HG03039 (cell line): ENCODE results near the gene COL4A2.

Source experiments
- ATAC-seq: cut with Tn5 transposase; IDR thresholded peaks from one replicate; pipeline ENCODE4 v1.9.1; 2021; ENCODE audit warnings: mild to moderate bottlenecking, moderate library complexity; ENCODE audit not compliant: unreplicated experiment

The COL4A2 gene

DNA sequence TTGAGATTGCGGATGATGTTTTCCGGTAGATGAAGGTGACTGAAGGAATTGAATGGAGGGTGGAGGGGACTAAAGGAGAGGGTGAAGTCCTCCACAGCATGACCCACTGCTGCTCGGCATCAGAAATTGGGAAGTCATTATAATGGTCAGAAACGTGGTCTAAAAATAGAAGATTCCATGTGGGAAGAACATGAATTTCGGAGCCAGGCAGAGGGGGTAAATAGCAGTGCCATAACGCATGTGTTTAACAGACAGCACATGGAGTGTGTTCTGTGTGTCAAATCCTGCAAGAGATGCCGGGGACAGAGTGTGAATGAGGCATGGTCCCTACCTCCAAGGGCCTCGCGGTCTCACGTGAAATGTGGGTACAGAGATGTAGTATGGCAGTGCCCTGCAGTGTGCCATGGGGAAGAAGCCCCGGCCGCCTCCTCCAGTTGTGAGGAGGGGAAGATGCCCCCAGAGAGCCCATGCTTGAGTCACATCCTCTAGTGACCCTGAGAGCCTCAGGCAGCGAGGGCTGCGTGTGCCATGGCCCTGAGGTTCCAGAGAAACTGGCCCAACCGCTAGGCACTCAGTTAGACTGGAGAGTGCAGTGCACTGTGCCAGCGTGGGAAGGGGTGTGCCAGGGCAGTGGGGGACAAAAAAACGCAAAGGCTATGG is 106.1 kb downstream of the COL4A2 start:
- no peak for ATAC-seq

GRCh38 chr13:110413676-110414040 is 106.6 kb downstream of the COL4A2 start:
- ATAC-seq: no peak

DNA sequence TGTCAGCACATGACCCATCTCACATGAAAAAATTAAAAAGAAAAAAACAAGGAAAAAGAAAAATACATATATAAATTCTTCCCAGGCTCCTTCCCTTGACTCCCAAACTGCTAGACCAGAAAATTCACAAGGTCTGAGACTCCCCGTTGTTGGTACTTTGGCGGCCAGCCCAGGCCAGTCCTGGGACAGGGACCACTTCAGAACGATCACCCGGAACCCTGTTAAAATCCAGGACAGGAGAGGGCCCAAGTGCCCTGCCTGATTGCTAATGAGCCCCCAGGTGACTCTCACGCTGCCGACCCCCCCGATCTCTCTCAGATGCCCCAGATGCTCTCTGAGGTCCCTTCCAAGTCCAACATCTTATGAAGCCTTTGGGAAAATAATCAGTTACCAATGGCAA is 107.2 kb downstream of the COL4A2 start:
- no peak for ATAC-seq

DNA sequence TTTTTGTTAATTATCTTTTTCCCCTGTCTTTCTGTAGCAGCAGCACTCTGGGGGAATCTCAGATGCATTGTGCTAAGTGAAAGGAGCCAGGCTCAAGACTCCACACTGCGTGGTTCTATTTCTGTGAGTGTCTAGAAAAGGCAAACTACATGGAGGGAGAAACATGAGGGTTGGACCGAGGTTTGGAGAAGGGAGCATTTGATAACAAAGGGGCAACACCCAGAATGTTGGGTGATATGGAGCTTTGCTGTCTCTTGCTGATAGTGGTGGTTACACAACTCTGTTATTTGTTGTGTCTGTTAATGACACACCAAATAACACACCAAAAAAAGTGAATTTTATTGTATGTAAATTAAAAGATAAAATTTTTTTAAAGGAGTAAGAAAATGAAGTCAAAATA is 107.8 kb downstream of the COL4A2 start:
- ATAC-seq: no peak

- no peak for ATAC-seq
These were observed 108.6 kb downstream of the COL4A2 start for GRCh38 chr13:110415669-110416068.

- ATAC-seq: no peak
These were observed 109.3 kb downstream of the COL4A2 start for GRCh38 chr13:110416131-110417025.

DNA sequence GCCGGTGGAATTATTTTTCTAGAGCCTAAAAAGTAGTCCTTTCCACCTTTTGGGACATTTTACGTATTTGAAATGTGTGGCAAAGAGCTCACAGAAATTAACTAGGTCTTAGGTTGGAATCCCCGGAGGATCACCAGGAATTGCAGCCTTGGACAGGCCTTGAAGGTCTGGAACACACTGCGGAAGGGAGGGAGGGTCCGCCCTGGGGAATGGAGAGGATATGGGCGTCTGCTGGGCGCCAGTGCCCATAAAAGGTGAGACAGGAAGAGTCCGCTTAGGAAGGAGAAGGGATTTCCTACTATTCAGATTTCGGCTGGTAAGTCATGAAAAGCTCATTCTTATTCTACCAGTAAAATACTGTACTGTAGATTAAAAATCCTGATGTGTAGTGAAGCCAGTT is 111.9 kb downstream of the COL4A2 start:
- no peak for ATAC-seq

- ATAC-seq: no peak
These were observed 112.3 kb downstream of the COL4A2 start for GRCh38 chr13:110419381-110419791.

- no peak for ATAC-seq
These were observed 112.9 kb downstream of the COL4A2 start for GRCh38 chr13:110419946-110420345.

GRCh38 chr13:110420626-110421025 is 113.5 kb downstream of the COL4A2 start:
- ATAC-seq: no peak

- ATAC-seq: no peak
These were observed 114.0 kb downstream of the COL4A2 start for GRCh38 chr13:110421061-110421460.

GRCh38 chr13:110421696-110422385 is 114.8 kb downstream of the COL4A2 start:
- no peak for ATAC-seq

GRCh38 chr13:110422913-110423688 is 116.0 kb downstream of the COL4A2 start:
- no peak for ATAC-seq

GRCh38 chr13:110423689-110424302 is 116.7 kb downstream of the COL4A2 start:
- ATAC-seq: no peak

DNA sequence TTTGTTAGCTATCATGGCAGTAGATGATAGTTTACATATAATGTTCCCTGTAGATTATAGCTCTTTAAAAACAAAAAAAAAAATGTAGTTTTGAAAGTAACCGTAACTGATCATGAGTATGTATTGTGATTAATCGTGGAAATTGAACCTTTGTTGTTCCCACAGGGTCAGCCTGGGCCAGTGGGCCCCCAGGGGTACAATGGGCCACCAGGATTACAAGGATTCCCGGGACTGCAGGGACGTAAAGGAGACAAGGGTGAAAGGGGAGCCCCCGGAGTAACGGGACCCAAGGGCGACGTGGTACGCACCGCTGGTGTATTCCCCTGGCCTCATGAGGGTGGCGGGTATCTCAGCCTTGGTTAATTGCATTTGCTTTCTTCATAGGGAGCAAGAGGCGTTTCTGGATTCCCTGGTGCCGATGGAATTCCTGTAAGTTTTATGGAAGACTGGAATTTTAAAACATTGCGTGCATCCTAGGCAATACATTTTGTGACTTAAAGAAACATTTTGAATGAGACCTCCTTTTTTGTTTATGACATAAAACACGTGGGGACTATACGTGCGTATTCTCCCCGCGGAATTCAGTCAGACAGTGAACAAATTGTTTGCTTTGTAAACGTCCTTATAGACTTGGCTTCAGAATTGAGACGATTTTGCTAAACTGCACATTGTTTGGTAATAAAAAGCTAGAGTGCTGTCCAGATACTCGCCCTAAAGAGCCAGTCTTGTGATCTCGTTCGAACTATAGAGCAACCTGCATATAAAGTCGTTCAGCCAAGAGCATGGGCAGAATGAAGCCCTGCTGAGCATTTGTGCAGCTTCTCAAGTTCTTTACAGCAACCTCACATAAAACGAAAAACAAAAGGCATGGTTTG is 117.7 kb downstream of the COL4A2 start:
- no peak for ATAC-seq

GRCh38 chr13:110425444-110425780 is 118.3 kb downstream of the COL4A2 start:
- no peak for ATAC-seq

GRCh38 chr13:110426735-110427134 is 119.7 kb downstream of the COL4A2 start:
- ATAC-seq: no peak

DNA sequence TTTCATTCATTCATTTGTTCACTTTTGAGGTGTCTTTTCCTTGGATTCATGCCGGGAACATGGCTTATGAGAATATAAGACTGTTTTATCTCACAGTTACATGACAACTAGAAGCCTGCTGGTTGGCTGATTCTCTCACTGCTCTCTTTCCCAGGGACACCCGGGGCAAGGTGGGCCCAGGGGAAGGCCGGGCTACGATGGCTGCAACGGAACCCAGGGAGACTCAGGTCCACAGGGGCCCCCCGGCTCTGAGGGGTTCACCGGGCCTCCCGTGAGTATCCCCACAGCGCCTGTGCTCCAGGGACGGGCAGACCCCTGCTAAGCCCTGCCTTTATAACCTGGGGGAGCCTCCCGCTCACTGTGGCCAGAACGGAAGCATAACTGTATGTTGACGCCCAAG is 121.2 kb downstream of the COL4A2 start:
- ATAC-seq: no peak

DNA sequence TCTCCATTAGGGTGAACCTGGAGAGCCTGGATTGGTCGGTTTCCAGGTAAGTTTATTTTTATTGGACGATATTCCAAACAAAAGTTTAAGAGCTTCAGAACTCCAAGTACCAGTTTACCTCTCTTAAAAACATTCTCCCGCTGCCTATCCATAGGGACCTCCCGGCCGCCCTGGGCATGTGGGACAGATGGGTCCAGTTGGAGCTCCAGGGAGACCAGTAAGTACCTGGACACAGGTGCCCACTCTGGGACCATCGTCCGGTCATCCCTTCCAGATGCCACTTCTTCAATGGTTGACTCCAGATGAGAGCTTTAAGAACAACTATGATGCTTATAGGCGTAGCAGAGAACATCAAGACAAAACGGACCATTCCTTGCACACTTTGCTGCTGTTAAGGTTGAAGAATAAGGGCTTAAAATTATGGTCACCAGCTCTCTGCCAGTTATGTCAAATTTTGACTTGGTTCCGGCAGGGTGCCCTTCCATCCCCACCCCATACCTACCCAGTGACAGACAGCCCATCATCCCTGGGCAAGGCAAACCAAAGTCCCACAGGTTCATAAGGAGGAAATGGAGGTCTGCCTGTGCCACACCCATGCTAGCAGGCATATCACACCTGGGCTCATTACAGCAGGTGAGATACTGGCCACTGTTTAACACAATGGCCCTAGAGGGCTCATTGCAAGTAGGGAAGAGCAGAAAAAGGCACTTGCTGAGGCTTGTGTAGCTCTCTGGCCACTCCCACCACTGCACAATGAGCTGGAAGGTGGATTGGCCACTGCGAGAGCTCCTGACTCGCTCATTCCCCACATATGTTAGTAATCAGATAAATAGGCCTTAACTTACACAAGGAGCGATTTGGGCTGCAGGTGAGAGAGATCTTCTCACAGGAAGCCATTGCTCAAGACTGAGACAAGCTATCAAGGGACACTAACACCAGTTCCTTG is 123.6 kb downstream of the COL4A2 start:
- no peak for ATAC-seq
